ENCODE measurements around the gene CACHD1. TPM values are rescaled to one million over a fixed set of nuclear protein-coding genes. Genes with fewer than 3 reads are reported as not detected.

CACHD1 gene
- total and polyA plus RNA-seq, 7 donors, result 1.1 to 5.8 (median 2.1) TPM

DNA sequence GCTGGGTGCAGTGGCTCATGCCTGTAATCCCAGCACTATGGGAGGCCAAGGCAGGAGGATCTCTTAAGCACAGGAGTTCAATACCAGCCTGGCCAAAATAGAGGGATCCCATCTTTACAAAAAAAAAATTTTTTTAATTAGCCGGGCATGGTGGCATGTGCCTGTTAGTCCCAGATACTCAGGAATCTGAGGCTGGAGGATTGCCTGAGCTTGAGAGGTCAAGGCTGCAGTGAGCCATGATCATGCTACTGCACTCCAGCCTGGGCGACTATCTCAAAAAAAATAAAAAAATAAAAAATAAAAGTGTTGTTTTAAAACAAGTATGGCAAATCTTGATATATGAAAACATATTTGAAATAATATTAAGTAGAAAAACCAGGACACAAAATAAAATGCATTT, 44.4 kb upstream of the CACHD1 start:
- H3K4me3 ChIP-seq, result no peak overlapping the region
- ATAC-seq (no peak), DNase-seq (no peak)
- no peaks in the 10 kb centered on the region for H3K36me3 ChIP-seq (ENCODE audit: insufficient read depth in 1 of 2, low read depth in 1 of 2)
- TF ChIP-seq, protein P1, sequence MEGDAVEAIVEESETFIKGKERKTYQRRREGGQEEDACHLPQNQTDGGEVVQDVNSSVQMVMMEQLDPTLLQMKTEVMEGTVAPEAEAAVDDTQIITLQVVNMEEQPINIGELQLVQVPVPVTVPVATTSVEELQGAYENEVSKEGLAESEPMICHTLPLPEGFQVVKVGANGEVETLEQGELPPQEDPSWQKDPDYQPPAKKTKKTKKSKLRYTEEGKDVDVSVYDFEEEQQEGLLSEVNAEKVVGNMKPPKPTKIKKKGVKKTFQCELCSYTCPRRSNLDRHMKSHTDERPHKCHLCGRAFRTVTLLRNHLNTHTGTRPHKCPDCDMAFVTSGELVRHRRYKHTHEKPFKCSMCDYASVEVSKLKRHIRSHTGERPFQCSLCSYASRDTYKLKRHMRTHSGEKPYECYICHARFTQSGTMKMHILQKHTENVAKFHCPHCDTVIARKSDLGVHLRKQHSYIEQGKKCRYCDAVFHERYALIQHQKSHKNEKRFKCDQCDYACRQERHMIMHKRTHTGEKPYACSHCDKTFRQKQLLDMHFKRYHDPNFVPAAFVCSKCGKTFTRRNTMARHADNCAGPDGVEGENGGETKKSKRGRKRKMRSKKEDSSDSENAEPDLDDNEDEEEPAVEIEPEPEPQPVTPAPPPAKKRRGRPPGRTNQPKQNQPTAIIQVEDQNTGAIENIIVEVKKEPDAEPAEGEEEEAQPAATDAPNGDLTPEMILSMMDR (IDR thresholded peaks at IDR 0.05), result no peak
- no peaks in the 10 kb centered on the region for H3K27me3 ChIP-seq (ENCODE audit: insufficient read depth in 3 of 3, low read length in 2 of 3)
- 53 to 89% (median 70%) methylated on average over 2 of the region's 2 CpGs for WGBS, 3 donors
- no peak overlapping the region for H3K27ac ChIP-seq
- no peaks in the 10 kb centered on the region for H3K4me1 ChIP-seq
- H3K9me3 ChIP-seq, result no peaks in the 10 kb centered on the region
- intact Hi-C loops (cut with DNase I), result no loop called here

- no peaks in the 10 kb centered on the region for H3K4me1 ChIP-seq
- H3K9me3 ChIP-seq, result no peaks in the 10 kb centered on the region
- H3K27ac ChIP-seq, result no peak overlapping the region
- H3K36me3 ChIP-seq (ENCODE audit: insufficient read depth in 1 of 2, low read depth in 1 of 2), result no peaks in the 10 kb centered on the region
- H3K27me3 ChIP-seq (ENCODE audit: insufficient read depth in 3 of 3, low read length in 2 of 3), result no peaks in the 10 kb centered on the region
- H3K4me3 ChIP-seq, result no peak overlapping the region
- ATAC-seq, result no peak
- 42 to 66% (median 54%) methylated on average over 2 of the region's 2 CpGs for WGBS, 3 donors
- intact Hi-C loops (cut with DNase I), result no loop called here
- no peak for DNase-seq
- TF ChIP-seq, protein P1 (IDR thresholded peaks at IDR 0.05), result no peak
Measured at GRCh38 chr1:64426681-64427080, 43.2 kb upstream of the CACHD1 start.

DNA sequence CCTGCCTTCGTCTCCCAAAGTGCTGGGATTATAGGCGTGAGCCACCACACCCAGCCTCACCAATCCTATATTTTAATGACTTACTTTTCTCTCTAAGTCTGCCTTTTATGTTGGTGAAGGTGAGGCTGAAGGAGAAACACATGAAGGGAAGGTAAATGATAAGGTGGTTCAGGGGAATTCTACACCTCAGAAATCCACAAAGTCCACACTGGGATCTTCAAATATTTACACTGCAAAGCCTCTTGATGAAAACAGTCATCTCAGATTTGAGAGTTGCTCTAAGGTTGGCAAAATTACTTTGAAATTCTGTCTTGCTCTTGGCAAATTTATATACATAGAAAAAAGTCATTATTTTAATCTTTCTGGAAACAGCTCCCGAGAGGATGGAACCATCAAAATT, 42.0 kb upstream of the CACHD1 start:
- WGBS, 3 donors, result 61 to 79% (median 63%) methylated on average over 3 of the region's 3 CpGs
- intact Hi-C loops (cut with DNase I), result no loop called here

DNA sequence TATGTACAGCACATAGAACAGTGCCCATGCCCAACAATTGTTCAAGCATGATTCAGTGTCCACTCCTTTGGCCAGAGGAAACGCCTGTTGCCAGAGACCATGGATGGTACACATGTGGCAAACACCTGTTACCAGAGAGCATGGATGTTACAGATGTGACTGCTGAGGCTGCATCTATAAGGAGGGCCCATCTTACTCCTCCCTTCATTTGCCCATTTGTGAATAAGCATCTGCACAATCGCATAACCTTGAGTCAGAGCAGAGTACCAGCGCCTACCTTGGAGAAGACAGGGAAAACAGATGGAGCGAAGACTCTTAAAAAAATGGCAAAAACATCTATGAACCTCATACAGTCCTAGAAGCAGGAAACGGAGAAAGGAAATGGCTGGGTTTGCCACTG, 36.6 kb upstream of the CACHD1 start:
- Histone ChIP-seq H3K27me3 (ENCODE audit: insufficient read depth in 3 of 3, low read length in 2 of 3) (no peaks in the 10 kb centered on the region), H3K27ac (no peak overlapping the region), H3K9me3 (no peaks in the 10 kb centered on the region), H3K36me3 (ENCODE audit: insufficient read depth in 1 of 2, low read depth in 1 of 2) (no peaks in the 10 kb centered on the region), H3K4me1 (no peaks in the 10 kb centered on the region), H3K4me3 (no peak overlapping the region)
- intact Hi-C loops (cut with DNase I), result no loop called here
- TF ChIP-seq, protein P1 (IDR thresholded peaks at IDR 0.05), result no peak
- DNase-seq (no peak), ATAC-seq (no peak)
- 83 to 85% (median 84%) methylated on average over 5 of the region's 5 CpGs for WGBS, 3 donors

More for the DNA sequence above, 42.0 kb upstream of the CACHD1 start:
- Histone ChIP-seq H3K4me3 (no peak overlapping the region), H3K36me3 (ENCODE audit: insufficient read depth in 1 of 2, low read depth in 1 of 2) (no peaks in the 10 kb centered on the region), H3K27me3 (ENCODE audit: insufficient read depth in 3 of 3, low read length in 2 of 3) (no peaks in the 10 kb centered on the region), H3K9me3 (no peaks in the 10 kb centered on the region), H3K27ac (no peak overlapping the region), H3K4me1 (no peaks in the 10 kb centered on the region)
- TF ChIP-seq, protein P1 (IDR thresholded peaks at IDR 0.05), result no peak
- ATAC-seq, result no peak
- DNase-seq, result no peak

GRCh38 chr1:64433747-64434146, 36.2 kb upstream of the CACHD1 start:
- WGBS, 3 donors, result 43 to 64% (median 53%) methylated on average over 3 of the region's 3 CpGs

More at GRCh38 chr1:64433747-64434146, 36.2 kb upstream of the CACHD1 start:
- H3K36me3 ChIP-seq (ENCODE audit: insufficient read depth in 1 of 2, low read depth in 1 of 2), result no peaks in the 10 kb centered on the region
- H3K27me3 ChIP-seq (ENCODE audit: insufficient read depth in 3 of 3, low read length in 2 of 3), result no peaks in the 10 kb centered on the region
- H3K27ac ChIP-seq, result no peak overlapping the region
- TF ChIP-seq, protein P1 (IDR thresholded peaks at IDR 0.05), result no peak
- intact Hi-C loops (cut with DNase I), result no loop called here
- H3K4me1 ChIP-seq, result no peaks in the 10 kb centered on the region
- DNase-seq (no peak), ATAC-seq (no peak)
- H3K4me3 ChIP-seq, result no peak overlapping the region
- no peaks in the 10 kb centered on the region for H3K9me3 ChIP-seq
